HEK293 (cell line): ENCODE measurements around the gene AAK1.

Experiments
- MZF1 ChIP-seq: fragments of 450-650 bp; formaldehyde crosslinking; IDR thresholded peaks from 2 replicates; pipeline ENCODE4 v1.5.1; 2017; ENCODE audit warnings: missing biosample characterization, missing genetic modification characterization, borderline replicate concordance
- ZNF2 ChIP-seq: fragments of 450-650 bp; formaldehyde crosslinking; IDR thresholded peaks from 2 replicates; pipeline ENCODE4 v1.5.1; 2016; ENCODE audit warnings: missing biosample characterization, missing genetic modification characterization
- ZNF239 ChIP-seq: fragments of 450-650 bp; formaldehyde crosslinking; IDR thresholded peaks from 2 replicates; pipeline ENCODE4 v1.5.1; 2016; ENCODE audit warnings: missing biosample characterization, missing genetic modification characterization
- ZNF362 ChIP-seq: fragments of 450-650 bp; formaldehyde crosslinking; IDR thresholded peaks from 2 replicates; pipeline ENCODE4 v1.5.1; 2016; ENCODE audit warnings: missing biosample characterization, missing genetic modification characterization
- TF ChIP-seq, protein P1 (sequence below): fragments of 450-650 bp; formaldehyde crosslinking; IDR thresholded peaks from 2 replicates; pipeline ENCODE4 v1.5.1; 2016; ENCODE audit warnings: missing biosample characterization, missing genetic modification characterization
- TF ChIP-seq, protein P2 (sequence below): fragments of 450-650 bp; formaldehyde crosslinking; IDR thresholded peaks from 2 replicates; pipeline ENCODE4 v1.5.1; 2016; ENCODE audit warnings: missing biosample characterization, missing genetic modification characterization, low read depth

DNA sequence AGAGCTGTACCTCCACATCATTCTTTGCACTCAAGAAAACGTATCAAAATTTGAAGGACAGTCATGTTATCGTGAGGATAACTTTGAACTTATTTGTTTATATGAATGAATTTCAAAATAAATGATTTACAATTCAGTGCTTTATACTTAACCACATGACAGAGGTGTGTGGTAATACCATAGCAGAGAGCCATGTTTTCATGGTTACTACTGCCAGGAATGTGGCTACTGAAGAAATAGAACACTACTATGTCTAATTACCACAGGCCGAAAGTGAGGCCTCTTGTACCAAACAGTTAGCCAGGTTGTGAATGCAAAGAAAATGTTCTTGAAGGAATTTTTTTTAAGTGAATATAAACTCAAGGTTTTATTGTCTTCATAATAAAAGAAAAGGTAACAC, 49.2 kb downstream of the AAK1 start:
- TF ChIP-seq ZNF239 (no peak), ZNF2 (tag by site-specific recombination) (no peak), ZNF362 (tag by site-specific recombination) (no peak), MZF1 (tag by site-specific recombination) (no peak)
- TF ChIP-seq, protein P1, sequence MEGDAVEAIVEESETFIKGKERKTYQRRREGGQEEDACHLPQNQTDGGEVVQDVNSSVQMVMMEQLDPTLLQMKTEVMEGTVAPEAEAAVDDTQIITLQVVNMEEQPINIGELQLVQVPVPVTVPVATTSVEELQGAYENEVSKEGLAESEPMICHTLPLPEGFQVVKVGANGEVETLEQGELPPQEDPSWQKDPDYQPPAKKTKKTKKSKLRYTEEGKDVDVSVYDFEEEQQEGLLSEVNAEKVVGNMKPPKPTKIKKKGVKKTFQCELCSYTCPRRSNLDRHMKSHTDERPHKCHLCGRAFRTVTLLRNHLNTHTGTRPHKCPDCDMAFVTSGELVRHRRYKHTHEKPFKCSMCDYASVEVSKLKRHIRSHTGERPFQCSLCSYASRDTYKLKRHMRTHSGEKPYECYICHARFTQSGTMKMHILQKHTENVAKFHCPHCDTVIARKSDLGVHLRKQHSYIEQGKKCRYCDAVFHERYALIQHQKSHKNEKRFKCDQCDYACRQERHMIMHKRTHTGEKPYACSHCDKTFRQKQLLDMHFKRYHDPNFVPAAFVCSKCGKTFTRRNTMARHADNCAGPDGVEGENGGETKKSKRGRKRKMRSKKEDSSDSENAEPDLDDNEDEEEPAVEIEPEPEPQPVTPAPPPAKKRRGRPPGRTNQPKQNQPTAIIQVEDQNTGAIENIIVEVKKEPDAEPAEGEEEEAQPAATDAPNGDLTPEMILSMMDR (tag by site-specific recombination), result no peak
- TF ChIP-seq, protein P2, sequence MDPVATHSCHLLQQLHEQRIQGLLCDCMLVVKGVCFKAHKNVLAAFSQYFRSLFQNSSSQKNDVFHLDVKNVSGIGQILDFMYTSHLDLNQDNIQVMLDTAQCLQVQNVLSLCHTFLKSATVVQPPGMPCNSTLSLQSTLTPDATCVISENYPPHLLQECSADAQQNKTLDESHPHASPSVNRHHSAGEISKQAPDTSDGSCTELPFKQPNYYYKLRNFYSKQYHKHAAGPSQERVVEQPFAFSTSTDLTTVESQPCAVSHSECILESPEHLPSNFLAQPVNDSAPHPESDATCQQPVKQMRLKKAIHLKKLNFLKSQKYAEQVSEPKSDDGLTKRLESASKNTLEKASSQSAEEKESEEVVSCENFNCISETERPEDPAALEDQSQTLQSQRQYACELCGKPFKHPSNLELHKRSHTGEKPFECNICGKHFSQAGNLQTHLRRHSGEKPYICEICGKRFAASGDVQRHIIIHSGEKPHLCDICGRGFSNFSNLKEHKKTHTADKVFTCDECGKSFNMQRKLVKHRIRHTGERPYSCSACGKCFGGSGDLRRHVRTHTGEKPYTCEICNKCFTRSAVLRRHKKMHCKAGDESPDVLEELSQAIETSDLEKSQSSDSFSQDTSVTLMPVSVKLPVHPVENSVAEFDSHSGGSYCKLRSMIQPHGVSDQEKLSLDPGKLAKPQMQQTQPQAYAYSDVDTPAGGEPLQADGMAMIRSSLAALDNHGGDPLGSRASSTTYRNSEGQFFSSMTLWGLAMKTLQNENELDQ (tag by site-specific recombination), result no peak
